HG02623 (cell line): ENCODE measurements around the gene ACO1.

Experiments used
- ATAC-seq: cut with Tn5 transposase; IDR thresholded peaks from one replicate; pipeline ENCODE4 v1.9.1; 2021; ENCODE audit warnings: moderate library complexity; ENCODE audit not compliant: unreplicated experiment

The ACO1 gene

DNA sequence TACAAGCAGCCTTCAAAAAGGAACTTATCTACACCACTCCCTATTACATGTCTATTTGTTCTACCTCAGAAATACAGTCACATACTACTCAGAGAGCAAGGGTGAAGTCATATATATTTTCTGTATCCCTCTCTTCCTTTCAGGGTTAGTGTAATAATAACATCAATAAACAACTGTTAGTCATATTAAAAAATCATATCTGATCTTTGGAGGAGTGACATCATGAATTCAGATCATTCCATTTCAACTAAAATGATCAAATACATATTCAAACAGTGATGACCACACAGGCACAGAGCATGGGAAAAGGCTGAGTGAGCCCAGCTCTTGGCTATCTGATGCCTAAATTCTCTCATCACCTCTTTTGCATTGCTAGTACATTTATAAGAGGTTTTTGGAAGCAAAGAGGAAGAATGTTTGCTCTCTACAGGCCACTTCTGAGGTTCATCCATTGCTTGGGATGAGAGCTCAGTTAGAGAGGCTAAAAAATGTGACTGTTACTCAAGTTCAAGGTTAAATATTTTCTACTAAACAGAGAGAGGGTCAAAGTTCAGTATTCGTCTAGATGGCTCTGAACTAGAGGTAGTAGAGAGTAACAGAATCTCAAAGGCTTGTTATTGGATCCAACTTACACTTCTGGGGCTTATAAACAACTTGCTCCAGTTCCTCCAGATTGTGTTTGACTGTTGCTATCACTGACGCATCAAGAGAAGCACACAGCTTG, 102.6 kb downstream of the ACO1 start:
- ATAC-seq = no peak

DNA sequence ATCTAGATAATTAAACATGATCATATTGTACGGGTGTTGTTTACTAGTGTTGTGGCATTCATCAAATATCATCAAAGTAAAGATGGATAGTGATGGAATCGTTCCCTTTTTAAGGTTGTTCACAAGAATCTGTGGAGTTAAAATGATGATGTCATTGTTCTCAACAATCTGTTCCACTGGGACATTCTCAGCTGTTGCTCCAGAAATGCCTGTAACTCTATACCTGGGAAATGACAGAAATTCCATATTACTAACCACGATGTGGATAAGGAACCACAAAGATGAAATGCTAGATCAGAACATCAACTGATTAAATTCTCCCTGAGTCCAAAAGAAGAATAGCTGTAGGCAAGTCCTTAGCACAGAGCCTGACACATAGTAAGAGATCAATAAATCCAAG, 103.5 kb downstream of the ACO1 start:
- no peak for ATAC-seq

DNA sequence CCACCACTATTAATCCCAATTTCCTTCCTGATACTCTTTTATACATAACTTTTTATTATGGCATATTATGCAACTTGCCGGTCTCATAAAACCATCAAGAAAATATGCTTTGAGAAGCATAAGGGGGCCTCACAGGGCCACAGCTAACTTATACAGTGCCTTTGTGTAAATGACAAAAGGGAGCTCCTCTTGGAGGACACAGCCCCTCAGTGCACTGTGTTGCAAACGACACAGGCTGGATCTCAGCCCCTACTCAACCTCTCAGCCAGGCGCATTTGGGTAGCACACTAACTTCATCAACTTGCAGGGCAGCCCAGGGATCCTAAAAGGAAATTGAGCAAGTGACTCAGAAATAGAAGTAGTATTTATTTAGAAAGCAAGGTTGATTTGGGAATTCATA, 106.2 kb downstream of the ACO1 start:
- no peak for ATAC-seq

GRCh38 chr9:32497921-32498320, 113.5 kb downstream of the ACO1 start:
- ATAC-seq = no peak

GRCh38 chr9:32500768-32501167, 116.3 kb downstream of the ACO1 start:
- no peak for ATAC-seq

- ATAC-seq = no peak
Measured at GRCh38 chr9:32501868-32502267, 117.4 kb downstream of the ACO1 start.

- no peak for ATAC-seq
Measured at GRCh38 chr9:32502464-32502863, 118.0 kb downstream of the ACO1 start.

DNA sequence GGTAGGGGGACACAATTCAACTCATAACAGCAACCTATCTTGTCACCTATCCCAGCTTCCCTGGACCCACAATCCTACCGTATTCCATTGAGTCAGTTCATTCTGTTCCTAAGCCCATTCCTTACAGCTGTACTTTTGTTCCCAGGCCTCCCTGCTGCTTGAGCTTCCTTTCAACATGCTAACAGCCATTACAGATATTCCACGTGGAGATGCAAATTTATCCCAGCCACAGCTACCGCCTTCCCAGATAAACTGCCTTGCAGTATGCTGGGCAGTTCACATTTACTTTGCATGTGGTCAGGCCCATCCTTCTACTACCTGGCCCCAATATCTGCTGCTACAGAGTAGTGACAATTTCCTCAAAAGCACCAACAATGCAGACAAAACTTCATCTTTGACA, 118.6 kb downstream of the ACO1 start:
- ATAC-seq = no peak
